Measurements from ENCODE around the gene RNF31. TPM values are rescaled to one million over a fixed set of nuclear protein-coding genes. Genes with fewer than 3 reads are reported as not detected.

The RNF31 gene
- total and polyA plus RNA-seq, 2 of the 13 experiments (the other 11 are each of a cell fraction or from before 2014, with no cell fraction given) = 48.2 to 86.8 TPM

- TF ChIP-seq PRDM15 (CRISPR knock-in tag; IDR thresholded peaks at IDR 0.05) (no peak), TCF7 (IDR thresholded peaks at IDR 0.05; ENCODE audit: low read depth) (no peak; the same call in 1 of the 2 replicates), HOXA3 (CRISPR knock-in tag; IDR thresholded peaks at IDR 0.05) (peak; percentile 70), ZNF143 (CRISPR knock-in tag; IDR thresholded peaks at IDR 0.05) (no peak; the same call in 1 of the 2 replicates), ELF4 (CRISPR knock-in tag; IDR thresholded peaks at IDR 0.05; ENCODE audit: borderline replicate concordance) (peak; percentile 77; the same call in 1 of the 2 replicates), HES4 (CRISPR knock-in tag; IDR thresholded peaks at IDR 0.05; ENCODE audit: borderline replicate concordance) (no peak), ZNF264 (CRISPR knock-in tag; IDR thresholded peaks at IDR 0.05) (0 out of 2 replicates have a peak, but pooled peaks have one; percentile 43), MIXL1 (CRISPR knock-in tag; IDR thresholded peaks at IDR 0.05) (no peak; the same call in 1 of the 2 replicates), TFAP4 (IDR thresholded peaks at IDR 0.05; ENCODE audit: borderline replicate concordance, low read depth) (peak; percentile 68; the same call in 1 of the 2 replicates), HNRNPH1 (optimal IDR thresholded peaks at IDR 0.05; ENCODE audit: low read depth, low read length) (peak; percentile 91), ZFP82 (CRISPR knock-in tag; IDR thresholded peaks at IDR 0.05; ENCODE audit: borderline replicate concordance) (no peak), CSRNP1 (CRISPR knock-in tag; IDR thresholded peaks at IDR 0.05) (peak; percentile 97), USF2 (IDR thresholded peaks at IDR 0.05; ENCODE audit: low read depth, low read length) (peak; percentile 86), USF2 (CRISPR knock-in tag; IDR thresholded peaks at IDR 0.05; ENCODE audit: borderline replicate concordance) (no peak), ZBTB38 (CRISPR knock-in tag; IDR thresholded peaks at IDR 0.05) (peak; percentile 78), ZNF597 (CRISPR knock-in tag; IDR thresholded peaks at IDR 0.05) (0 out of 2 replicates have a peak, but pooled peaks have one; percentile 15), ZNF20 (CRISPR knock-in tag; IDR thresholded peaks at IDR 0.05) (no peak; the same call in 1 of the 2 replicates), ZSCAN29 (CRISPR knock-in tag; conservative IDR thresholded peaks at IDR 0.05) (peak; percentile 95; the same call in 1 of the 2 replicates), THAP11 (CRISPR knock-in tag; IDR thresholded peaks at IDR 0.05) (peak; percentile 84), NR2F1 (CRISPR knock-in tag; IDR thresholded peaks at IDR 0.05) (no peak)
These were observed 6.0 kb upstream of the RNF31 start, which contains the start of gene EMC9 (continued) for GRCh38 chr14:24141097-24141880.

All from HepG2 (cell line).